Mesodermal cell (in vitro differentiated cells): ENCODE measurements around the gene GLI2.

Experiments used
- H3K27ac ChIP-seq: 2 replicates; pipeline ENCODE4 v1.7.0; 2013; ENCODE audit warnings: mild to moderate bottlenecking, low read depth, low read length, moderate library complexity; ENCODE audit not compliant: severe bottlenecking
- H3K36me3 ChIP-seq: 2 replicates; pipeline ENCODE4 v1.7.1; 2013; ENCODE audit warnings: mild to moderate bottlenecking, low read length, moderate library complexity; ENCODE audit not compliant: control insufficient read depth, insufficient read depth
- H3K4me1 ChIP-seq: one replicate; pipeline ENCODE4 v1.7.1; 2013; ENCODE audit warnings: mild to moderate bottlenecking, low read length; ENCODE audit not compliant: insufficient read depth, control insufficient read depth, poor library complexity, severe bottlenecking
- H3K4me3 ChIP-seq: 2 replicates; pipeline ENCODE4 v1.7.0; 2013; ENCODE audit warnings: low read length, control low read depth, mild to moderate bottlenecking; ENCODE audit not compliant: insufficient read depth, poor library complexity, severe bottlenecking; ENCODE audit errors: extremely low read depth
- H3K9me3 ChIP-seq: 2 replicates; pipeline ENCODE4 v1.7.1; 2013; ENCODE audit warnings: mild to moderate bottlenecking, low read length, moderate library complexity; ENCODE audit not compliant: control insufficient read depth
- WGBS, 2 experiments: methylation state at CpG; one replicate each; pipeline ENCODE4 v1.1.5; 2013; ENCODE audit warnings: missing lambda C conversion rate in 2 of 2; ENCODE audit not compliant: insufficient coverage in 2 of 2; 5-methylcytosine and 5-hydroxymethylcytosine counted together

The GLI2 gene

DNA sequence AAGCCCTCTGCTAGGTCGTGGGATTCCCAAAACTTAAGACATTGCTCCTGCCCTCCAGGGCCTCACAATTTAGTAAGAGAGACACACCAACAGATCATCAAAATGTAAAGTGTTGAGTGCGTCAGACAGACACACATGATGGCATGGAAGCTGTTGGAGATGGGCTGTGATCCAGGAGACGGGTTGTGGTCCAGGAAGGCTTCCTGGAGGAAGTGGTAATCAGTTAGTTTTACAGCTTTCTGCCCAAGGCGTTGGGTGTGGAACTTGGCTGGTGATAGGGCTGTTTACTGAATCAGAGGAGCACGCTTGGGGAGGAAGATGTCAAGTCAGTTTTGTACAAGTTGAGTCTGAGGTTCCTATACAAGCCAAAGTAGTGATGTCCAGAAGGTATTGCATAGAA lies 24.0 kb upstream of the GLI2 start:
- Histone ChIP-seq H3K4me1 (peaks cover 3% of the 10 kb centered on the region), H3K9me3 (no peaks in the 10 kb centered on the region), H3K4me3 (no peak overlapping the region), H3K27ac (no peak overlapping the region), H3K36me3 (no peaks in the 10 kb centered on the region)
- WGBS, 2 experiments = 87 to 95% methylated on average over 3 of the region's 5 CpGs

DNA sequence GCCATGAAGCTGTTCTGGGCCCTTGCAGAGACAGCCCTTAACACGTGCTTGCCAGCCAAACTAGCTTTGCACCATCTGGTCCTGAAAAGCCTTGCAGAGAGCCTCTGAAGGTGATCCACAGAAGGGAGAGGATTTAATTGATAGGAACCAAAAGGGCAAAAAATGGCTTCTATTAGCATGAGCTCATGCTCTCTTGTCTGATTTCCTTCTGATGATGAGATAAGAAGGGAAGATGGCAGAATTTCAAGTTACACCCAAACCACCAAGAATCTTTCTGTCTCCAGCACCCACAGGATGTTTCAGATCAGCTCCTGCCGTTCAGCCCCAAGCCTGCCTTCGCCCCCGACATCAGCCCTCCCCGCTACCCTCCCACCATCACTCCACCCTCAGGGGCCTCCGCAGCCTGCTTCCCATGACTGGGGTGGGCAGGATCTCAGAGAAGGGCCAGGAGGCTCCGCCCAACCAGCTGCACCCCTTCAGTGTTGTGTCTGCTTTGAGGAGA lies 23.4 kb upstream of the GLI2 start:
- H3K9me3 ChIP-seq = no peaks in the 10 kb centered on the region
- WGBS, 2 experiments = 88 to 100% methylated on average over 1 of the region's 7 CpGs

DNA sequence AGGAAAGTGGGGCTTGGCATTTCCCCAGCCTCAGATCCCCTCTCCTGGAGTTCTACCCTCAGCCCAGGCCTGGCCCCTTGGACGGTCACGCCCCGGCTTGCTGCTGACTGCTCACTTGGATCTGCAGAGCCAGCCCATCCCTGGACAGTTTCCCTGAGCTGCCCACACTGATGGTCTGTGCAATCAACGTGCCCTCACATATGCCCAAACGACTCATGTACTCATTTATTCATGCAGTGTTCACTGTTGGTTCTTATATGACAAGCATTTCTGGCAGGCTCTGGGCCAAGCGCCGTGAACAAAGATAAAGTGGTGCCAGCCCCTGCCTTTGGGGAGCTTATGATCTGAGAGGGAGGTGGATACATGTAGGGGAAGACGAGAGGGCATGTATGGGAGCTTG lies 20.3 kb upstream of the GLI2 start:
- WGBS, 2 experiments = 83 to 98% methylated on average over 6 to 7 of the region's 8 CpGs
- no peak overlapping the region for H3K27ac ChIP-seq
- no peaks in the 10 kb centered on the region for H3K36me3 ChIP-seq
- H3K4me1 ChIP-seq = peaks cover 3% of the 10 kb centered on the region
- no peaks in the 10 kb centered on the region for H3K9me3 ChIP-seq
- H3K4me3 ChIP-seq = no peak overlapping the region

More for the DNA sequence above, 23.4 kb upstream of the GLI2 start:
- no peak overlapping the region for H3K27ac ChIP-seq
- no peaks in the 10 kb centered on the region for H3K36me3 ChIP-seq
- H3K4me1 ChIP-seq = peaks cover 3% of the 10 kb centered on the region
- H3K4me3 ChIP-seq = no peak overlapping the region

DNA sequence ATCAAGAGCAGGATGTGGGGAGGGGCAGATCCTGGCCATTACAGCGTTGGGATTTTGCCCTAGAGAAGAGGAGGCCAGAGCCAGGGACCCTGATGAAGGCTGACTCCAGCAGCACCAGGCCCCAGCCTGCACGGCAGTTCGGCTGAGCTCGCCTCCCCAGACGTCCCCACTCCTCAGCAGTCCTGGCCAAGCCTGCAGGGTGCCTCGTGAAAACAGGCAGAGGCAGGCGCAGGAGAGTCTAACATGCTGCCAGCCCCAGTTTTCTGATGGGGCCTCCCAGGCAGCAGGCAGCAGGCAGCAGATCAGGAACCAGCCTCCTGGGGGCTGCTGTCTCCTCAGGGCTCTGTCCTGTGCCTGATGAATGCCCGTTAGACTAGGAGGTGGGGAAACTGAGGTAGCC lies 19.7 kb upstream of the GLI2 start:
- 77 to 85% methylated on average over 3 to 8 of the region's 8 CpGs for WGBS, 2 experiments
- H3K4me3 ChIP-seq = no peak overlapping the region
- no peaks in the 10 kb centered on the region for H3K9me3 ChIP-seq
- no peaks in the 10 kb centered on the region for H3K36me3 ChIP-seq
- H3K4me1 ChIP-seq = peaks cover 3% of the 10 kb centered on the region
- H3K27ac ChIP-seq = no peak overlapping the region

DNA sequence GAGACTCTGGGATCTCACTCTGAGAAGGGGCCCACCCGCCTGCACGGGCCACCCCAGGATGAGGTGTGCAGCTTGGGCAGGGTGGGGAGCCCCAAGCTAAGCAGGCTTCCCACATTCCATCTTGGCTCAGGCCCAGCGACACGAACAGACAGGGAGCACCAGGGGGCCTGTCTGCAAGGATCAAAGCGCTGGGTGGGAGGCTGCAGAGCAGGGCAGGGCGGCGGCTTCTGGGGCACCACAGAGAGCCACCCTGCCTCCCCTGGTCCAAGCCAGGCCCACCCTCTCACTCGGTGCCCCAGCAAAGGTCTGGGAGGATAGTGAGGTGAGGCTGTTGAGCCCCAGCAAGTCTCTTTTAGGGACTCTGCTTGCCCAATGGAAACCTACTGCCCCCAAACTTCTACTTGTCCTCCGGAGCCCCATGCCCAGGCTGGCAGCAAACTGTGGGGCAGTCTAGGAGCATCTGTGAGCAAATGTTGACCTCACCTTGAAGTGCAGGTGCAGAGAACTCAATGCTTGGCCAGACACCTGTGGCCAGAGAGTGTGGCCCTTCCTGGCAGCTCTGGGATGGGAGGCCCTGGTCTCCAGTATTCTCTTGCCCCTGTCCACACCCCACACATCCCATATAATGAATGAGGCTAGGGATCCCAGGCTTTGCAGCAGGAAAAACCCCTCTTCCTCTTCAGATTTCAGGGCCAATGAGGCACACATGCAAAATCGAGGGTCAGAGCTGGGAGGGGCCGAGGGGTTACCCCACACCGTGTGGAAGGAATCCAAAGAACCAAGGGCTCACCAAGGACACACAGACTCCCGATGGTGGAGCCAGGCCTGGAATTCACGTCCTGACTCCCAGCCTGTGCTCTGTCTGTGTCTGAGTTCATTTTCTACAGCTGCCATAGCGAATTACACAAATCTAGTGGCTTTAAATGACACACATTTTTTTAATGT lies 18.8 kb upstream of the GLI2 start:
- Histone ChIP-seq H3K4me1 (peaks cover 7% of the 10 kb centered on the region), H3K36me3 (no peaks in the 10 kb centered on the region), H3K9me3 (no peaks in the 10 kb centered on the region), H3K4me3 (no peak overlapping the region), H3K27ac (no peak overlapping the region)
- WGBS, 2 experiments = 84 to 89% methylated on average over 8 to 11 of the region's 15 CpGs

DNA sequence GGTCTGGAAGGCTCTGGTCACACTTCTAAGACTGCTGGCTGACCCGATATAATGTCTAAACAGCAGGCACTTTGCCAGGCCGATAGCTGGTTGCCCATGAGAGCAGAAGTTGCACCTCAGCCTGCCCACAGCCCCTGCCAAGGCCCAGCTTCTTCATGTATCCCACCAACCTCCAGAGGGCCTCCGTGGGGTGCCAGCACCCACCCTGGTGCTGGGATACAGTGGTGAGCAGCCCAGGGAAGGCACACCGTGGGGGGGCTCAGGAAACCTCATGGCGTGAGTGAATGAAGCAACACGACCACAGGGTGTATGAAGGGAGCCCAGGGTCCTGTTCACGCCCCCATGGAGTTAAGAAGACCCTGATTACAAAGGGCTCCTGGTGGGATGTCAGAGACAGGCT lies 16.2 kb upstream of the GLI2 start:
- Histone ChIP-seq H3K4me3 (no peak overlapping the region), H3K27ac (no peak overlapping the region), H3K36me3 (no peaks in the 10 kb centered on the region), H3K4me1 (peaks cover 23% of the 10 kb centered on the region), H3K9me3 (no peaks in the 10 kb centered on the region)
- 85 to 88% methylated on average over 7 of the region's 7 CpGs for WGBS, 2 experiments

DNA sequence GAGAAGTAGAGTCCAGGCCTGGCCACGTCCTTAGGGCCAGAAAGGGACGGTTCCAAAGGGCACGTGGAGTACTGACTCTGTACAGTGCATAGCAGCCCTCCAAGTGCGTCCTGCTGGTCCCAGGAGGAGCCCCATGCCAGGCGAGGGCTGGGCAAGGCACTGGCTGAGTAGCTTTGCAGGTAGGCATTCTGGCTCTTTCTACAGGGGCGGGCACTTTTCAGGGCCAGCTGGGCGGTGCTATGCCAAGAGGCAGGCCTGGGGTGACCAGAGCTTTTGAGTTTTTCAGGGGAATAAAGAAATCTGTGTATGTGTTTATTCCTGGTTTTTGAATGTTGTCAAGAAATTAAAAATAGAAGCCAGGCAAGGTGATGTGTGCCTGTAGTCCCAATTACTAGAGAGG lies 15.4 kb upstream of the GLI2 start:
- Histone ChIP-seq H3K4me3 (no peak overlapping the region), H3K4me1 (peaks cover 23% of the 10 kb centered on the region), H3K27ac (no peak overlapping the region), H3K9me3 (peaks cover 5% of the 10 kb centered on the region), H3K36me3 (no peaks in the 10 kb centered on the region)
- WGBS, 2 experiments = 91 to 92% methylated on average over 5 to 7 of the region's 7 CpGs

DNA sequence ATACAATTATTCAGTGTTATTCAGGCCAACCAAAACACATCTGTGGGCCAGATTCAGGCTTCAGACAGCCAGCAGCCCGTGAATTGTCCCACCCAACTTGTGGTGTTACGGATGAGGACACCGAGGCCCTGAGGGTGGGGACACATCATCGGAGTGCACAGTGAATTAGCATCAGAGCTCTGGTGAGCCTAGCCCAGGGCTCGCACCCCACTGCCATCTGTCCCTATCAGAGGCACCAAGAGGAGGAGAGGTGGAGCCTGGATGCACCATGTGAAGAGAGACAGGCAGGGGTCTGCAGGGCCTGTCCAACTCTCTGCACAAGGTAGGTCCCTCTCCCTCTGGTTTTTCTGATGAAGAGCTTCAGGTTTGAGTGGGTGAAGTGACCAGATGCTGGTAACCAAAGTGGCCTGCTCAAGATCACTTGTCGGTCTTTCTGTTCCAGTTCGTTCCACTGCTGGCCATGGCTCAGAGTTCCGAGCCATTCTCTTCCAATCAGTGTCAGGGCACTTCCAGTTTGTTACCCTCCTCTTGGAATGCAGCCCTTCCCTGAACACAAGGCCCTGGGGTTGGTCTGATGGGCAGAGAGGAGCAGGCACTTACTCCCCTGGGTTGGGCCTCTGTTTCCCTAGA lies 14.8 kb upstream of the GLI2 start:
- Histone ChIP-seq H3K9me3 (peaks cover 9% of the 10 kb centered on the region), H3K4me1 (peaks cover 23% of the 10 kb centered on the region), H3K4me3 (no peak overlapping the region), H3K36me3 (no peaks in the 10 kb centered on the region), H3K27ac (no peak overlapping the region)
- WGBS, 2 experiments = 90 to 91% methylated on average over 7 to 8 of the region's 8 CpGs

DNA sequence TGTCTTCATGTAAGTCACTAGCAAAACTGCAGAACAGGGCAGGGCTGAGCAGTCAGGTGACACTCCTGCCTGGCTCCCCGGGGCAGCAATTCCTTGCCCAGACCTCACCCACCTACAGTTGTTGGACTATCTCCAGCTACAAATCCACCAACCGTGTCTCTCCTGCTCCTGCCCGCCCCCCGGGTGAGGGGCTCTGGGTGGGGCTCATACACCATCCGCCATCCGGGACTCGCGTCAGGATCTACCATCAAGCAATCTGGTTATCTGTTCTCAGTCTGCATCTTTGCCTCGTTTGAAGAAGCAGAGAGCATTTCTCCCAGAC lies 13.5 kb upstream of the GLI2 start:
- H3K4me1 ChIP-seq = peaks cover 23% of the 10 kb centered on the region
- peaks cover 14% of the 10 kb centered on the region for H3K9me3 ChIP-seq
- H3K4me3 ChIP-seq = no peak overlapping the region
- H3K27ac ChIP-seq = peak overlapping the region; percentile 92
- 88 to 91% methylated on average over 6 to 9 of the region's 9 CpGs for WGBS, 2 experiments
- no peaks in the 10 kb centered on the region for H3K36me3 ChIP-seq

DNA sequence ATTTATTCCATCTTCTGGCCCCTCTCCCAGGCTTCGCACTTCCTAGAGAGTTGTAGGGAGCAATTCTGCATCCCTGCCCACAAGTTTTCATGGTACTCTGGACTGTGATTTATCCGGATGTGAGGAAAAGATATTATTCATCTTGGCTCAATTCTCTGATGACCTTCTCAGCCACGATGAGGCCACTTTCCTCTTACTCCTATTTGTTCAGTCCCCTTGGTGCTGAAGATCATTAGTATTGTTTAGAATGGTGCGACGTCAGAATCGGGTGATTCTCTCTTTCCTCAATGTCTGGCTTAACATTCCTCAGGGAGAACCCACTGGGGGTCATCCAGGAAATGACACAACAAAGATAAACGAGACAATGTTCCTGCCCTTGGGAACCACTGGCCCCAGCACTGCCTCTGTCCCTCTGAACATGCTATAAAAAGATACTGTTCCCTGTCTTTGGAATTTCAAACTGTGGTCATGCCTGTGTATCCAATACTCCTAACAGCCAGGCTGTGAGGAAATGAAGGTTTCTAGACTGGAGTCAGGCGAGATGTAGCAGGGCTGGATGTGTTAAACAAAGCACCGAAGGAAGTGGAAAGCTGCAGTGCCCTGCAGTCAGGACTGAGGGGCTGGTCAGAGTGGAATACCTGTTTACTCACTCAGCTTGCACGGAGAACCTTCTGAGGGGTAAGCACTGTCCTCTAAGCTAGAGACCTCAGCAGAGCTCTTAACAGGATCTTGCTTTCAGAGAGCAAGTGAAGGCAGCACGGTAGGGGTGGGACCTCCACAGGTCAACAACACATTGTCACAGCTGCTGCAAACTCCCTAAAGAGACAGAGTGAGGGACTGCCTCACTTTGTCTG lies 12.9 kb upstream of the GLI2 start:
- Histone ChIP-seq H3K4me1 (peaks cover 23% of the 10 kb centered on the region), H3K4me3 (no peak overlapping the region), H3K36me3 (no peaks in the 10 kb centered on the region), H3K27ac (peak overlapping the region; percentile 92), H3K9me3 (peaks cover 14% of the 10 kb centered on the region)
- 42 to 63% methylated on average over 6 to 8 of the region's 11 CpGs for WGBS, 2 experiments
